ENCODE data around the gene SLX4IP.

DNA sequence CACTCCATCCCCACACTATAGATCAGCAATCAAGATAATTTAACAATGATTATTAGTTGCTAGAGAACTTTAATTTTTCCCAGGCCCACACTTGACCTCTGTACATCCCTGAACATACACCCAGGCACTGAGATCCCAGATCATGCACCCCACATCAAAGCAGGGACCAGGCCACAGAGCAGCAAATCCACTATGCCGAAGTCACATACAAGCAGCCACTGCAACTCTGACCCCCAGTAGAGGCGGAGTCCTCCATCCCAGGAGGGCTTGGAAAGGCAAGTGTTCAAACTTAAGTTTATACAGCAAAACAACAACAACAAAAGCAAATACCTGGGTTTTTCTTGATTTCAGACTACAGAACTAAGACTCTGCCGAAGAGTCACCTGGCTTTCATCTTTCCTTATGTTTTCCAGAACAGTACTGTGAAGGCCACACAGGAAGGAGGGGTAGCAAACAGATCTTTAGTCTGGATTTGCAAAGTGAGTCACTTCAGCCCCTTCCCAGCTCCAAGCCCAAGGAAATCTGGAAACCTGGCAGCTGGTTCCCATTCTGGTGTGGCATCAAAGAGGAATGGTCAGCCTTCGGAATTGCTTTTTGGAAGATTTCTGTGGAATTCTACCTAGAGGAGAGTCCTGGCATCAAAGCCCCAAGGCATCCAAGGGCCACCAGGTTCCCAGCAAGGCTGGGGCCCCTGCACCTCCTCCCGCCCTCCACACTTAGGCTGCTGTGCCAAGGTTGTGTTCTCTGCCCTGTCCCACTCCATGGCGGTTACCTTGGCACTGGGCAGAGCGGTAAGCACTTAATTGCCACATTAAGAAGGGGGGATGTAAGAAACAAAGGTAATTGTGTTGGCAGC lies 231.3 kb downstream of the SLX4IP start:
- TF ChIP-seq, protein P1, sequence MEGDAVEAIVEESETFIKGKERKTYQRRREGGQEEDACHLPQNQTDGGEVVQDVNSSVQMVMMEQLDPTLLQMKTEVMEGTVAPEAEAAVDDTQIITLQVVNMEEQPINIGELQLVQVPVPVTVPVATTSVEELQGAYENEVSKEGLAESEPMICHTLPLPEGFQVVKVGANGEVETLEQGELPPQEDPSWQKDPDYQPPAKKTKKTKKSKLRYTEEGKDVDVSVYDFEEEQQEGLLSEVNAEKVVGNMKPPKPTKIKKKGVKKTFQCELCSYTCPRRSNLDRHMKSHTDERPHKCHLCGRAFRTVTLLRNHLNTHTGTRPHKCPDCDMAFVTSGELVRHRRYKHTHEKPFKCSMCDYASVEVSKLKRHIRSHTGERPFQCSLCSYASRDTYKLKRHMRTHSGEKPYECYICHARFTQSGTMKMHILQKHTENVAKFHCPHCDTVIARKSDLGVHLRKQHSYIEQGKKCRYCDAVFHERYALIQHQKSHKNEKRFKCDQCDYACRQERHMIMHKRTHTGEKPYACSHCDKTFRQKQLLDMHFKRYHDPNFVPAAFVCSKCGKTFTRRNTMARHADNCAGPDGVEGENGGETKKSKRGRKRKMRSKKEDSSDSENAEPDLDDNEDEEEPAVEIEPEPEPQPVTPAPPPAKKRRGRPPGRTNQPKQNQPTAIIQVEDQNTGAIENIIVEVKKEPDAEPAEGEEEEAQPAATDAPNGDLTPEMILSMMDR (IDR thresholded peaks at IDR 0.05 in 2 of 3, conservative IDR thresholded peaks at IDR 0.05 in 1 of 3; ENCODE audit: borderline replicate concordance in 1 of 3, insufficient read depth in 1 of 3, low read depth in 2 of 3, low read length in 2 of 3) = no peak
- no peak for TF ChIP-seq POLR2AphosphoS5 (IDR thresholded peaks at IDR 0.05; ENCODE audit: low read depth, low read length)
- TF ChIP-seq, protein P2, sequence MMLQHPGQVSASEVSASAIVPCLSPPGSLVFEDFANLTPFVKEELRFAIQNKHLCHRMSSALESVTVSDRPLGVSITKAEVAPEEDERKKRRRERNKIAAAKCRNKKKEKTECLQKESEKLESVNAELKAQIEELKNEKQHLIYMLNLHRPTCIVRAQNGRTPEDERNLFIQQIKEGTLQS (IDR thresholded peaks at IDR 0.05) = no peak
- no peak for TF ChIP-seq POLR2A (IDR thresholded peaks at IDR 0.05; ENCODE audit: borderline replicate concordance, extremely low read depth, insufficient read depth, insufficient read length)
- no peak for TF ChIP-seq EZH2 (IDR thresholded peaks at IDR 0.05)
- TF ChIP-seq EGR1 (IDR thresholded peaks at IDR 0.05; ENCODE audit: low read depth) = no peak
- no peak for TF ChIP-seq ZFX (IDR thresholded peaks at IDR 0.05)
- TF ChIP-seq YY1 (IDR thresholded peaks at IDR 0.05; ENCODE audit: extremely low read depth, insufficient replicate concordance, low read depth, low read length) = no peak
- TF ChIP-seq ZNF274 (IDR thresholded peaks at IDR 0.05; ENCODE audit: low read depth, low read length) = no peak
- TF ChIP-seq ELF1 (IDR thresholded peaks at IDR 0.05; ENCODE audit: borderline replicate concordance, low read depth) = no peak
- no peak for TF ChIP-seq JUND (IDR thresholded peaks at IDR 0.05)
- TF ChIP-seq, protein P3, sequence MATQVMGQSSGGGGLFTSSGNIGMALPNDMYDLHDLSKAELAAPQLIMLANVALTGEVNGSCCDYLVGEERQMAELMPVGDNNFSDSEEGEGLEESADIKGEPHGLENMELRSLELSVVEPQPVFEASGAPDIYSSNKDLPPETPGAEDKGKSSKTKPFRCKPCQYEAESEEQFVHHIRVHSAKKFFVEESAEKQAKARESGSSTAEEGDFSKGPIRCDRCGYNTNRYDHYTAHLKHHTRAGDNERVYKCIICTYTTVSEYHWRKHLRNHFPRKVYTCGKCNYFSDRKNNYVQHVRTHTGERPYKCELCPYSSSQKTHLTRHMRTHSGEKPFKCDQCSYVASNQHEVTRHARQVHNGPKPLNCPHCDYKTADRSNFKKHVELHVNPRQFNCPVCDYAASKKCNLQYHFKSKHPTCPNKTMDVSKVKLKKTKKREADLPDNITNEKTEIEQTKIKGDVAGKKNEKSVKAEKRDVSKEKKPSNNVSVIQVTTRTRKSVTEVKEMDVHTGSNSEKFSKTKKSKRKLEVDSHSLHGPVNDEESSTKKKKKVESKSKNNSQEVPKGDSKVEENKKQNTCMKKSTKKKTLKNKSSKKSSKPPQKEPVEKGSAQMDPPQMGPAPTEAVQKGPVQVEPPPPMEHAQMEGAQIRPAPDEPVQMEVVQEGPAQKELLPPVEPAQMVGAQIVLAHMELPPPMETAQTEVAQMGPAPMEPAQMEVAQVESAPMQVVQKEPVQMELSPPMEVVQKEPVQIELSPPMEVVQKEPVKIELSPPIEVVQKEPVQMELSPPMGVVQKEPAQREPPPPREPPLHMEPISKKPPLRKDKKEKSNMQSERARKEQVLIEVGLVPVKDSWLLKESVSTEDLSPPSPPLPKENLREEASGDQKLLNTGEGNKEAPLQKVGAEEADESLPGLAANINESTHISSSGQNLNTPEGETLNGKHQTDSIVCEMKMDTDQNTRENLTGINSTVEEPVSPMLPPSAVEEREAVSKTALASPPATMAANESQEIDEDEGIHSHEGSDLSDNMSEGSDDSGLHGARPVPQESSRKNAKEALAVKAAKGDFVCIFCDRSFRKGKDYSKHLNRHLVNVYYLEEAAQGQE (IDR thresholded peaks at IDR 0.05; ENCODE audit: low read depth) = no peak

Measured in HCT116 (cell line).